Measurements from ENCODE around the gene AIFM2. TPM values are rescaled to one million over a fixed set of nuclear protein-coding genes. Genes with fewer than 3 reads are reported as not detected.

The AIFM2 gene
- total and polyA plus RNA-seq, 10 of the 15 experiments (the other 5 are each of a cell fraction or from before 2014, with no cell fraction given), result 4.5 to 30.8 (median 15.6) TPM

DNA sequence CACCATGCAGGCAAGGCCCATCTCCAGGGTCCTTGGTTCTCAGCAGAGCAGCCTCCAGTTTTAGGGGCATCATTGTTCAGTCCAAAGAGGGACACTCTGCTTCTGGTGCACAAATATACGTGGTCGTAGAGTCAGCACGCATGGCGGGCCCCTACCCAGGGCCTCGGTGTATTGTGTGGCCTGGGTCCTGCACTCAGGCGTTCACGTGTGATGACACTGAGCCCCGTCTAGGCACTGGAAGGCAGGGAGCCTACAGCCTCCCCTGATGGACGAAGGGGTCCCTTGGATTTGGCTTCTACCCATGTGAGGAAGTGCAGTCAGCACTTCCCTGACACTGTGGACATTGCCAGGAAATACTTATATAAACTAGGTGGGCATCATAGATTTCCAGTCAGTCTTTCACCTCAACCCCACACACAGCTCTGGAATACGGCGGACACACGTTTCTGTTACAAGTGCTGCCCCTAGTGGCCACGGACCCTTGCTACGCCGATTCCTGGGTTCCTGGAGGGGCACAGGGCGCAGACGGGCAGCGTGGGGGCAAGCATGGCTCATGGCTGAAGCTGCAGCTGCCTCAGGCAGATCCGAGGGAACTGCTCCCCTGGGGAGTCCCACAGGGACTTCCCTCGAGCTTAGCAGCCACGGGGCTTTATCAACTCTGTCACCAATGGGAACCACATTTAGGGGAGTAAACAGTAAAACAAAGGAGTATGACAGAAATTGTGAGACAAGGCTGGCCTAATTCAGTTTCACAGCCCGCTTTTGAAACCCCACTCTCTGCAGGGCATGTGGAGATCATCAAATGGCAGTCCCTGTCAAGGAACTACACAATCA lies 25.4 kb downstream of the AIFM2 start (continued):
- TF ChIP-seq, protein P1, sequence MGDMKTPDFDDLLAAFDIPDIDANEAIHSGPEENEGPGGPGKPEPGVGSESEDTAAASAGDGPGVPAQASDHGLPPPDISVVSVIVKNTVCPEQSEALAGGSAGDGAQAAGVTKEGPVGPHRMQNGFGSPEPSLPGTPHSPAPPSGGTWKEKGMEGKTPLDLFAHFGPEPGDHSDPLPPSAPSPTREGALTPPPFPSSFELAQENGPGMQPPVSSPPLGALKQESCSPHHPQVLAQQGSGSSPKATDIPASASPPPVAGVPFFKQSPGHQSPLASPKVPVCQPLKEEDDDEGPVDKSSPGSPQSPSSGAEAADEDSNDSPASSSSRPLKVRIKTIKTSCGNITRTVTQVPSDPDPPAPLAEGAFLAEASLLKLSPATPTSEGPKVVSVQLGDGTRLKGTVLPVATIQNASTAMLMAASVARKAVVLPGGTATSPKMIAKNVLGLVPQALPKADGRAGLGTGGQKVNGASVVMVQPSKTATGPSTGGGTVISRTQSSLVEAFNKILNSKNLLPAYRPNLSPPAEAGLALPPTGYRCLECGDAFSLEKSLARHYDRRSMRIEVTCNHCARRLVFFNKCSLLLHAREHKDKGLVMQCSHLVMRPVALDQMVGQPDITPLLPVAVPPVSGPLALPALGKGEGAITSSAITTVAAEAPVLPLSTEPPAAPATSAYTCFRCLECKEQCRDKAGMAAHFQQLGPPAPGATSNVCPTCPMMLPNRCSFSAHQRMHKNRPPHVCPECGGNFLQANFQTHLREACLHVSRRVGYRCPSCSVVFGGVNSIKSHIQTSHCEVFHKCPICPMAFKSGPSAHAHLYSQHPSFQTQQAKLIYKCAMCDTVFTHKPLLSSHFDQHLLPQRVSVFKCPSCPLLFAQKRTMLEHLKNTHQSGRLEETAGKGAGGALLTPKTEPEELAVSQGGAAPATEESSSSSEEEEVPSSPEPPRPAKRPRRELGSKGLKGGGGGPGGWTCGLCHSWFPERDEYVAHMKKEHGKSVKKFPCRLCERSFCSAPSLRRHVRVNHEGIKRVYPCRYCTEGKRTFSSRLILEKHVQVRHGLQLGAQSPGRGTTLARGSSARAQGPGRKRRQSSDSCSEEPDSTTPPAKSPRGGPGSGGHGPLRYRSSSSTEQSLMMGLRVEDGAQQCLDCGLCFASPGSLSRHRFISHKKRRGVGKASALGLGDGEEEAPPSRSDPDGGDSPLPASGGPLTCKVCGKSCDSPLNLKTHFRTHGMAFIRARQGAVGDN (IDR thresholded peaks at IDR 0.05), result peak; percentile 100
- TF ChIP-seq BHLHE40 (IDR thresholded peaks at IDR 0.05; ENCODE audit: borderline replicate concordance in 1 of 2, low read depth in 2 of 2, low read length in 1 of 2) (peak; percentile 66 to 71), CREB1 (IDR thresholded peaks at IDR 0.05; ENCODE audit: low read depth) (0 out of 2 replicates have a peak, but pooled peaks have one; percentile 26), IKZF1 (conservative IDR thresholded peaks at IDR 0.05) (peak; percentile 85), NFYB (IDR thresholded peaks at IDR 0.05; ENCODE audit: insufficient read depth, low read depth, low read length) (no peak), CBFB (IDR thresholded peaks at IDR 0.05; ENCODE audit: low read depth) (no peak), HCFC1 (IDR thresholded peaks at IDR 0.05; ENCODE audit: low read length) (no peak), ZZZ3 (IDR thresholded peaks at IDR 0.05; ENCODE audit: control insufficient read depth, insufficient read length, low read depth) (no peak), ZNF207 (IDR thresholded peaks at IDR 0.05; ENCODE audit: borderline replicate concordance) (no peak), MEF2A (IDR thresholded peaks at IDR 0.05; ENCODE audit: insufficient read depth, low read depth, low read length) (no peak), JUND (IDR thresholded peaks at IDR 0.05; ENCODE audit: low read depth, low read length) (no peak), HDAC6 (IDR thresholded peaks at IDR 0.05; ENCODE audit: unreplicated experiment) (no peak), SMARCA5 (IDR thresholded peaks at IDR 0.05) (no peak), EP300 (IDR thresholded peaks at IDR 0.05; ENCODE audit: borderline replicate concordance in 1 of 2, control insufficient read depth in 1 of 2, low read depth in 2 of 2, low read length in 2 of 2) (peak; percentile 40 to 69; a peak in 2 of 4 replicates), SUPT20H (IDR thresholded peaks at IDR 0.05; ENCODE audit: borderline replicate concordance, control insufficient read depth, low read depth, low read length) (no peak), NFIC (IDR thresholded peaks at IDR 0.05; ENCODE audit: low read depth, low read length) (peak; percentile 27; the same call in 1 of the 2 replicates)
- TF ChIP-seq, protein P2, sequence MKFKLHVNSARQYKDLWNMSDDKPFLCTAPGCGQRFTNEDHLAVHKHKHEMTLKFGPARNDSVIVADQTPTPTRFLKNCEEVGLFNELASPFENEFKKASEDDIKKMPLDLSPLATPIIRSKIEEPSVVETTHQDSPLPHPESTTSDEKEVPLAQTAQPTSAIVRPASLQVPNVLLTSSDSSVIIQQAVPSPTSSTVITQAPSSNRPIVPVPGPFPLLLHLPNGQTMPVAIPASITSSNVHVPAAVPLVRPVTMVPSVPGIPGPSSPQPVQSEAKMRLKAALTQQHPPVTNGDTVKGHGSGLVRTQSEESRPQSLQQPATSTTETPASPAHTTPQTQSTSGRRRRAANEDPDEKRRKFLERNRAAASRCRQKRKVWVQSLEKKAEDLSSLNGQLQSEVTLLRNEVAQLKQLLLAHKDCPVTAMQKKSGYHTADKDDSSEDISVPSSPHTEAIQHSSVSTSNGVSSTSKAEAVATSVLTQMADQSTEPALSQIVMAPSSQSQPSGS (IDR thresholded peaks at IDR 0.05; ENCODE audit: low read length), result peak; percentile 60
- TF ChIP-seq, protein P3, sequence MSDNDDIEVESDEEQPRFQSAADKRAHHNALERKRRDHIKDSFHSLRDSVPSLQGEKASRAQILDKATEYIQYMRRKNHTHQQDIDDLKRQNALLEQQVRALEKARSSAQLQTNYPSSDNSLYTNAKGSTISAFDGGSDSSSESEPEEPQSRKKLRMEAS (IDR thresholded peaks at IDR 0.05; ENCODE audit: low read depth, low read length), result peak; percentile 68; the same call in 1 of the 2 replicates
- TF ChIP-seq, protein P4, sequence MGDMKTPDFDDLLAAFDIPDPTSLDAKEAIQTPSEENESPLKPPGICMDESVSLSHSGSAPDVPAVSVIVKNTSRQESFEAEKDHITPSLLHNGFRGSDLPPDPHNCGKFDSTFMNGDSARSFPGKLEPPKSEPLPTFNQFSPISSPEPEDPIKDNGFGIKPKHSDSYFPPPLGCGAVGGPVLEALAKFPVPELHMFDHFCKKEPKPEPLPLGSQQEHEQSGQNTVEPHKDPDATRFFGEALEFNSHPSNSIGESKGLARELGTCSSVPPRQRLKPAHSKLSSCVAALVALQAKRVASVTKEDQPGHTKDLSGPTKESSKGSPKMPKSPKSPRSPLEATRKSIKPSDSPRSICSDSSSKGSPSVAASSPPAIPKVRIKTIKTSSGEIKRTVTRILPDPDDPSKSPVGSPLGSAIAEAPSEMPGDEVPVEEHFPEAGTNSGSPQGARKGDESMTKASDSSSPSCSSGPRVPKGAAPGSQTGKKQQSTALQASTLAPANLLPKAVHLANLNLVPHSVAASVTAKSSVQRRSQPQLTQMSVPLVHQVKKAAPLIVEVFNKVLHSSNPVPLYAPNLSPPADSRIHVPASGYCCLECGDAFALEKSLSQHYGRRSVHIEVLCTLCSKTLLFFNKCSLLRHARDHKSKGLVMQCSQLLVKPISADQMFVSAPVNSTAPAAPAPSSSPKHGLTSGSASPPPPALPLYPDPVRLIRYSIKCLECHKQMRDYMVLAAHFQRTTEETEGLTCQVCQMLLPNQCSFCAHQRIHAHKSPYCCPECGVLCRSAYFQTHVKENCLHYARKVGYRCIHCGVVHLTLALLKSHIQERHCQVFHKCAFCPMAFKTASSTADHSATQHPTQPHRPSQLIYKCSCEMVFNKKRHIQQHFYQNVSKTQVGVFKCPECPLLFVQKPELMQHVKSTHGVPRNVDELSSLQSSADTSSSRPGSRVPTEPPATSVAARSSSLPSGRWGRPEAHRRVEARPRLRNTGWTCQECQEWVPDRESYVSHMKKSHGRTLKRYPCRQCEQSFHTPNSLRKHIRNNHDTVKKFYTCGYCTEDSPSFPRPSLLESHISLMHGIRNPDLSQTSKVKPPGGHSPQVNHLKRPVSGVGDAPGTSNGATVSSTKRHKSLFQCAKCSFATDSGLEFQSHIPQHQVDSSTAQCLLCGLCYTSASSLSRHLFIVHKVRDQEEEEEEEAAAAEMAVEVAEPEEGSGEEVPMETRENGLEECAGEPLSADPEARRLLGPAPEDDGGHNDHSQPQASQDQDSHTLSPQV (IDR thresholded peaks at IDR 0.05), result 0 out of 2 replicates have a peak, but pooled peaks have one; percentile 2

Measured in GM12878 (cell line).